IPS-20b (cell line): ENCODE data around the gene GAS7.
"Not testable (repeated sequence)": the region's sequence is repeated elsewhere in the genome, so short reads cannot be mapped to it uniquely, and the experiment has no call there.

ENCODE experiments used
- H3K27ac ChIP-seq: one replicate; pipeline ENCODE4 v1.5.1; 2013; ENCODE audit warnings: low read length
- H3K27me3 ChIP-seq: 2 replicates; pipeline ENCODE4 v1.6.1; 2013; ENCODE audit warnings: mild to moderate bottlenecking, low read length, inconsistent platforms; ENCODE audit not compliant: insufficient read depth
- H3K36me3 ChIP-seq: 2 replicates; pipeline ENCODE4 v1.6.1; 2013; ENCODE audit warnings: low read depth, mild to moderate bottlenecking, inconsistent platforms, low read length, moderate library complexity; ENCODE audit not compliant: insufficient read depth
- H3K4me1 ChIP-seq: 2 replicates; pipeline ENCODE4 v1.6.1; 2013; ENCODE audit warnings: mild to moderate bottlenecking, control low read depth, inconsistent platforms, low read length, moderate library complexity; ENCODE audit not compliant: insufficient read depth
- H3K4me3 ChIP-seq: 2 replicates; pipeline ENCODE4 v1.5.1; 2013; ENCODE audit warnings: mild to moderate bottlenecking, low read length, inconsistent platforms
- H3K9ac ChIP-seq: 2 replicates; pipeline ENCODE4 v1.6.1; 2013; ENCODE audit warnings: low read depth, mild to moderate bottlenecking, inconsistent platforms, low read length, moderate library complexity
- H3K9me3 ChIP-seq: 2 replicates; pipeline ENCODE4 v1.6.1; 2013; ENCODE audit warnings: mild to moderate bottlenecking, low read depth, low read length, inconsistent platforms; ENCODE audit not compliant: insufficient read depth

Gene GAS7

GRCh38 chr17:10016958-10017570 lies 181.3 kb downstream of the GAS7 start:
- H3K9me3 ChIP-seq, H3K27ac ChIP-seq, H3K4me3 ChIP-seq, H3K4me1 ChIP-seq, H3K36me3 ChIP-seq, H3K9ac ChIP-seq, H3K27me3 ChIP-seq: not testable (repeated sequence)

DNA sequence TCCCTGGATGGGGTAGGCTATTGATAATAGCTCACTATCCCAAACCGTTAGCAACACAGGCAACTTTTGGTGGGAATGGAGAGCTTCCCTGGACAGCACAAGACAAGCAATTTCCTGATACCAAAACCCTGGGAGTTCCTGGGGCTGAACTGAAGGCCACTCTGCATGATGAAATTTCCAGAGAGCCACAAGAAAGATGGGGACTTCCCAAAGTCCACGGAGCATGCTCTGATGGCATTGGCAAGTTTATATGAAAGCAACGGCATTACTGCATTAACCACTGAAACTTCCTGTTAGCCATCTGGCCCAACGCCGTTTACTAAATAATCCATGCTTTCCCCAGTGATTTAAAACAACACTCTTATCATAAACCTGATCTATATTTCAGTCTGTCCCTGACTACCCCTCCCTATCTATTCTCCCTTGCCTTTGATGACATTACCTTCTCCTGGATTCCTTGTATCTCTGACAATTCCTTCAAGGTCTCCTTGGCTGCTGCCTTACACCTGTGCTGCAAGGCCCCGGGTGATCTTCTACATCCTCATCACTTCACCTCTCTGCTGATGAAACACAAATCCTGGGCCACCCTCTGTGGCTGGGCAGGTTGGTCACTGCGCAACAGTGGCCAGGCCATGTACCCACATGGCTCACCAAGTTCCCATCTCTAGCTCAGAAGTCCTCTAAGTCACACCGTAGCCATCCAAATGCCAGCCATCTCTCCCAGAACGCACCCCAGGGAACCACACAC lies 184.9 kb downstream of the GAS7 start:
- Histone ChIP-seq H3K4me3 (no peak overlapping the region), H3K36me3 (no peaks in the 10 kb centered on the region), H3K27me3 (no peaks in the 10 kb centered on the region), H3K4me1 (0 out of 2 replicates have a peak, but pooled peaks cover under 1% of the 10 kb centered on the region), H3K9me3 (no peaks in the 10 kb centered on the region), H3K27ac (no peak overlapping the region), H3K9ac (no peak overlapping the region)

DNA sequence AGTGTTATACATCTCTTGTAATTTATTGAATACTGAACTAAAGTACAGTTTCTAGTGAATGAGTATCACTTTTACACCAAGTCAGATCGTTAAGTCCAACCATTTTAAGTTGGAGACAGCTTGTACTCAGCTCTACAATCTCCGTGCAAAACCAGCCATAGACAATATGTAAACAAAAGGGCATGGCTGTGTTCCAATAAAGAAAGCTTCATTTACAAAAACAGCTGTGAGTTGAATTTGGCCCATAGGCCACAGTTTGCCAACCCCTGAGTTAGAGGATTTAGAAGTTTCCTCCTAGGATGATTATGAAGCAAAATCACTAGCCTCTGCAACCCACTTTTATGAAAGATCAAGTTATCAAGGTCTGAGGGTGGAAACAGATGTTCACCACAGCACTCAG lies 187.7 kb downstream of the GAS7 start:
- Histone ChIP-seq H3K4me1 (no peaks in the 10 kb centered on the region), H3K27me3 (no peaks in the 10 kb centered on the region), H3K36me3 (no peaks in the 10 kb centered on the region), H3K9ac (no peak overlapping the region), H3K4me3 (no peak overlapping the region), H3K27ac (no peak overlapping the region), H3K9me3 (no peaks in the 10 kb centered on the region)

- Histone ChIP-seq H3K4me3 (no peak overlapping the region), H3K9me3 (no peaks in the 10 kb centered on the region), H3K27me3 (no peaks in the 10 kb centered on the region), H3K4me1 (no peaks in the 10 kb centered on the region), H3K9ac (no peak overlapping the region), H3K36me3 (no peaks in the 10 kb centered on the region), H3K27ac (no peak overlapping the region)
Observed at GRCh38 chr17:10003705-10004104, 194.7 kb downstream of the GAS7 start.

DNA sequence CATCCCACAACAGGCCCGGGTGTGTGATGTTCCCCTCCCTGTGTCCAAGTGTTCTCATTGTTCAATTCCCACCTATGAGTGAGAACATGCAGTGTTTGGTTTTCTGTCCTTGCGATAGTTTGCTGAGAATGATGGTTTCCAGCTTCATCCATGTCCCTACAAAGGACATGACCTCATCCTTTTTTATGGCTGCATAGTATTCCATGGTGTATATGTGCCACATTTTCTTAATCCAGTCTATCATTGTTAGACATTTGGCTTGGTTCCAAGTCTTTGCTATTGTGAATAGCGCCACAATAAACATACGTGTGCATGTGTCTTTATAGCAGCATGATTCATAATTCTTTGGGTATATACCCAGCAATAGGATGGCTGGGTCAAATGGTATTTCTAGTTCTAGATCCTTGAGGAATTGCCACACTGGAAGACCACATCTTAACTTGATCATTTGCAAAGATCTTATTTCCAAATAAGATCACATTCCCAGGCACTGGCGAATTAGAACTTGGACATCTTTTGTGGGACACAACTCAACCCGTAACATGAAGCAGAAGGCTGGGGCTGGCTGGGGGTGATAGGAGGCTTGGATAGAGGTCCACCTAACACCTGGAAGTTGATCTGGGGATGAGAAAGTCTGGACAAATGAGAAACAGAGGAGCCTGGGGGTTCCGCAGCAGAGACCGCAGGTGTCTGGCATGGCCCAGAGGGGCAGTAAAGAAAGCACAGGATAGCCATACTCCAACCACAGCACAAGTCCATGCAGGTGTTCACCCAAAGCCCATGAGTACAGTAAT lies 195.6 kb downstream of the GAS7 start:
- not testable (repeated sequence) for H3K9ac ChIP-seq, H3K36me3 ChIP-seq, H3K27me3 ChIP-seq, H3K27ac ChIP-seq, H3K4me3 ChIP-seq, H3K4me1 ChIP-seq, H3K9me3 ChIP-seq

DNA sequence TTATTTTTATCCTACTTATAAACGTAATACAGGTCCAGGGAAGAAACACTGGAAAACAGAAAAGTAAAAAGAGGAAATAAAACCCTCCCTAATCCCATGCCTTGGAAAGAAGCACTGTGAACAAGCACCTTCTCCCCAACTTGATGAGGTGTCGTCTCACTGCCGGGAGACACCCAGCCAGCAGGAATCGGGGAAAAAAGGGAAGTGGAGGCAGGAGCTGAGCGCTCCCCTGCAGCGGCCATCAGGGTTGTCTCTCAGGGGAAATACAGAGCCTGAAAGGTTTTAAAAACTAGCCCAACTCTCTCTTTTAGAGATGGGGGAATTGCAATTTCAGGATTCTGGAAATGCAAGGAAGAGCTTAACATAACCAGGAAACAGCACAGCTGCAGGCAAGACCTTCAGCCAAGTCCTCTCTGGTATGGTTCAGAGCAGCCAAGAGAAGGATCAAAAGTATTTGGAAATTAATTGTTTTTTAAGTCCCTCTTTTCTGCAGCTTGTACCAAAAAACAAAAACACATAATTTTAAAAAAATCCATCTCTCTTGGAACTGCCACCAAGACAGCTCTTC lies 197.0 kb downstream of the GAS7 start:
- Histone ChIP-seq H3K36me3 (no peaks in the 10 kb centered on the region), H3K4me1 (no peaks in the 10 kb centered on the region), H3K27me3 (no peaks in the 10 kb centered on the region), H3K9ac (no peak overlapping the region), H3K27ac (no peak overlapping the region), H3K4me3 (no peak overlapping the region), H3K9me3 (no peaks in the 10 kb centered on the region)

DNA sequence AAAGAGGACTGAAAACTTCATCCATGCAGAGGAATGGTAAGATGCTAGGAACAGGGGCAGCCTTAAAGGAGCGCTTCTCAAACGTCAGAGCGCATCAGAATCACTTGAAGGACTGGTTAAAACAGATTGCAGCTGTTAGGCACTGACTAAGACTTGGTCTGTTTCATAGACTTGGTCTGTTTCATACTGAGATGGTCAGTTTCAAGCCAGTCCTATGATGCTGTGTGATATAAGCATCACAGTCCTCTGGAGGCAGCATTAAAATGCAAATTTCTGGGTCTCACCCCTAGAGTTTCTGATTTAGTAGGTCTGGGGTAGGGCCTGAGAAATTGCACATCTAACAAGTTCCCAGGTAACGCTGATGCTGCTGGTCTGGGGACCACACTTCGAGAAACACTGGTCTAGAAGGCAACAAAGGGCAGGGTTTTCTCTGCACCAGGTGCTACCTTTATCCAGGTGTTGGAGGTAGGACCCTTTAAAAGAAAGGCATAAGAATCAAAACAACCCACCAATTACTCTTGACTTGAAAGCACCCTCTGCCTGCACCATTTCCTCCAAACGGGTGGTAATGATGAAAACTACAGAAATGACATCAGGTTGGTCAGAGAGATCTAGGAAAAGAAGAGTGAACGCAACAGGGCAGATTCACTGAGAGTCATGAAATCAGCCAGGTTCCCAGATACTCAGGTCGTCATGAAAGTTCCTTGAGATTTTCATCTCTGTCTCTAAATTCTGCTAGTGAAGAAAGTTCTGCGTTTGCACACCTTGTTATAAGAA lies 198.3 kb downstream of the GAS7 start:
- Histone ChIP-seq H3K4me3 (no peak overlapping the region), H3K36me3 (no peaks in the 10 kb centered on the region), H3K9ac (no peak overlapping the region), H3K9me3 (no peaks in the 10 kb centered on the region), H3K4me1 (no peaks in the 10 kb centered on the region), H3K27ac (no peak overlapping the region), H3K27me3 (no peaks in the 10 kb centered on the region)

GRCh38 chr17:9998060-9998459 lies 200.3 kb downstream of the GAS7 start:
- Histone ChIP-seq H3K4me1 (no peaks in the 10 kb centered on the region), H3K36me3 (no peaks in the 10 kb centered on the region), H3K27me3 (no peaks in the 10 kb centered on the region), H3K9ac (no peak overlapping the region), H3K4me3 (no peak overlapping the region), H3K27ac (no peak overlapping the region), H3K9me3 (no peaks in the 10 kb centered on the region)

DNA sequence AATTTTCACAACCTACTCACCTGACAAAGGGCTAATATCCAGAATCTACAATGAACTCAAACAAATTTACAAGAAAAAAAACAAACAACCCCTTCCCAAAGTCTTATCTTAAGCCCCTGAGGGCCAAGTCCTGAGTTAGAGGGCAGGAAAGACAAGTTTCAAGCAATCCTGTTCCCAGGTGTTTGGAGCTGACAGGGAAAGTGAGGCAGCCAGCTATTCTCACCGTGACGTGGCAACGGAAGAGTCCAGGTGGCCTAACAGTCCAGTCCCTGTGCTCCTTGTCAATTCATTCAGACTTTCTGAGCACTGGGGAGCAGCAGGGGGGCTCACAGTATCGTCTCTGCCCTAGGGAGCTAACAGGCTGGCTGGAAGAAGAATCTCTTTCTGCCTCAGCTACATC lies 203.6 kb downstream of the GAS7 start:
- H3K36me3 ChIP-seq: no peaks in the 10 kb centered on the region
- H3K27me3 ChIP-seq: no peaks in the 10 kb centered on the region

GRCh38 chr17:9991796-9992195 lies 206.6 kb downstream of the GAS7 start:
- Histone ChIP-seq H3K36me3 (no peaks in the 10 kb centered on the region), H3K9me3 (no peaks in the 10 kb centered on the region), H3K9ac (no peak overlapping the region), H3K4me3 (no peak overlapping the region), H3K4me1 (no peaks in the 10 kb centered on the region), H3K27ac (no peak overlapping the region), H3K27me3 (no peaks in the 10 kb centered on the region)

More for the DNA sequence above, 203.6 kb downstream of the GAS7 start:
- Histone ChIP-seq H3K9ac (no peak overlapping the region), H3K4me3 (no peak overlapping the region), H3K27ac (no peak overlapping the region), H3K4me1 (no peaks in the 10 kb centered on the region), H3K9me3 (no peaks in the 10 kb centered on the region)

- H3K9me3 ChIP-seq: no peaks in the 10 kb centered on the region
- H3K27ac ChIP-seq: no peak overlapping the region
- no peak overlapping the region for H3K4me3 ChIP-seq
- no peaks in the 10 kb centered on the region for H3K4me1 ChIP-seq
- H3K36me3 ChIP-seq: no peaks in the 10 kb centered on the region
- H3K27me3 ChIP-seq: no peaks in the 10 kb centered on the region
- no peak overlapping the region for H3K9ac ChIP-seq
Observed at GRCh38 chr17:9991351-9991750, 207.1 kb downstream of the GAS7 start.
